Measurements from ENCODE around the gene PI4KA.

DNA sequence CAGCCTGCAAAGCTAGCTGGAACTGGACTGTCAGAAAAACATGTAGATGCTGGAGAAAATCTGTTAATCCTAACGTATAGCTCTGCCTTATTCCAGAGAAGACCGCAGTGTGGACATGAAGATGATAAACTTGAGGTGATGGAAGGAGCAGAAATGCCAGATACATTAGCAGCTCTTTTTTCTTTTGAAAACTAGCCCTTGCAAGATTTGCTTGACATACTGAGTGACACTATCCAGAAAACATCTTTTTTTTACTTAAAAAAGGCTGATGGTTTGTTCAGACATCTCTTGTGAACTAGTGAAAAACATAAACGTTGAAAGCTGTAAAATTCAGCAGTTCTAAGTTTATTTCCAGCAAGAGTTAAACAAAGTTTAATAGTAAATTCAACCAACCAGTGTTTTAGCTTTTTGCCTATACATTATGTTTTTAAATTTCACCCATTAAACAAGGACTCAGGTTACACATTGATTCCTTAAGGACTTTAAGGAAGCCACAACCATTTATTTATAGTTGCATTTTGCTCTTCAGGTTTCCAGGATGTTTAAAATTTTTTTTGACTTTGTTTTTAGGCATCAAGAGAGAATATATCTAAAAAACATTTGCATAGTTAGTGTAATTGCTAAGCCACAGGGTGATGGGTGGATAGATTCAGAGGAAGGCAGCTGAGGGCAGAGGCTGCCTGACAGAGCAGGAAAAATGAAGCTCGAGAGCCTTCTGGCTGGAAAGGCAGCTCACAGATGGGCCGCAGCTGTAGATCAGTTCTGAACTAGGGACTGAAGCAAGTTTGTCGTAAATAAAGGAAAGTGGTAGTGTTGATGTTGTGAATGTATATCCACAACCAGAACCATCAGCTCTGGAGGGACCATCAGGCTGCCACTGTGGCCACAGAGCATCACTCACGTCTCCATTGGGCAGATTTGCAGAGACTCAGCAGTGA, 9.7 kb upstream of the PI4KA start:
- TF ChIP-seq, protein P1, sequence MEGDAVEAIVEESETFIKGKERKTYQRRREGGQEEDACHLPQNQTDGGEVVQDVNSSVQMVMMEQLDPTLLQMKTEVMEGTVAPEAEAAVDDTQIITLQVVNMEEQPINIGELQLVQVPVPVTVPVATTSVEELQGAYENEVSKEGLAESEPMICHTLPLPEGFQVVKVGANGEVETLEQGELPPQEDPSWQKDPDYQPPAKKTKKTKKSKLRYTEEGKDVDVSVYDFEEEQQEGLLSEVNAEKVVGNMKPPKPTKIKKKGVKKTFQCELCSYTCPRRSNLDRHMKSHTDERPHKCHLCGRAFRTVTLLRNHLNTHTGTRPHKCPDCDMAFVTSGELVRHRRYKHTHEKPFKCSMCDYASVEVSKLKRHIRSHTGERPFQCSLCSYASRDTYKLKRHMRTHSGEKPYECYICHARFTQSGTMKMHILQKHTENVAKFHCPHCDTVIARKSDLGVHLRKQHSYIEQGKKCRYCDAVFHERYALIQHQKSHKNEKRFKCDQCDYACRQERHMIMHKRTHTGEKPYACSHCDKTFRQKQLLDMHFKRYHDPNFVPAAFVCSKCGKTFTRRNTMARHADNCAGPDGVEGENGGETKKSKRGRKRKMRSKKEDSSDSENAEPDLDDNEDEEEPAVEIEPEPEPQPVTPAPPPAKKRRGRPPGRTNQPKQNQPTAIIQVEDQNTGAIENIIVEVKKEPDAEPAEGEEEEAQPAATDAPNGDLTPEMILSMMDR (IDR thresholded peaks at IDR 0.05) = no peak
- TF ChIP-seq POLR2AphosphoS5 (IDR thresholded peaks at IDR 0.05) (no peak), POLR2A (IDR thresholded peaks at IDR 0.05) (no peak)

Measured in breast epithelium (tissue), 3 donors.